ENCODE measurements around the gene IMMT. TPM values are rescaled to one million over a fixed set of nuclear protein-coding genes. Genes with fewer than 3 reads are reported as not detected.

The IMMT gene
- total RNA-seq, 1 donor from 2014 or later: 70.1 TPM

- no peak for DNase-seq (ENCODE audit: low spot score)
- no peaks in the 10 kb centered on the region for H3K9me3 Mint-ChIP-seq (ENCODE audit: low read depth)
- H3K4me1 Mint-ChIP-seq (ENCODE audit: low read depth): peaks cover 15% of the 10 kb centered on the region
- TF ChIP-seq, protein P1, sequence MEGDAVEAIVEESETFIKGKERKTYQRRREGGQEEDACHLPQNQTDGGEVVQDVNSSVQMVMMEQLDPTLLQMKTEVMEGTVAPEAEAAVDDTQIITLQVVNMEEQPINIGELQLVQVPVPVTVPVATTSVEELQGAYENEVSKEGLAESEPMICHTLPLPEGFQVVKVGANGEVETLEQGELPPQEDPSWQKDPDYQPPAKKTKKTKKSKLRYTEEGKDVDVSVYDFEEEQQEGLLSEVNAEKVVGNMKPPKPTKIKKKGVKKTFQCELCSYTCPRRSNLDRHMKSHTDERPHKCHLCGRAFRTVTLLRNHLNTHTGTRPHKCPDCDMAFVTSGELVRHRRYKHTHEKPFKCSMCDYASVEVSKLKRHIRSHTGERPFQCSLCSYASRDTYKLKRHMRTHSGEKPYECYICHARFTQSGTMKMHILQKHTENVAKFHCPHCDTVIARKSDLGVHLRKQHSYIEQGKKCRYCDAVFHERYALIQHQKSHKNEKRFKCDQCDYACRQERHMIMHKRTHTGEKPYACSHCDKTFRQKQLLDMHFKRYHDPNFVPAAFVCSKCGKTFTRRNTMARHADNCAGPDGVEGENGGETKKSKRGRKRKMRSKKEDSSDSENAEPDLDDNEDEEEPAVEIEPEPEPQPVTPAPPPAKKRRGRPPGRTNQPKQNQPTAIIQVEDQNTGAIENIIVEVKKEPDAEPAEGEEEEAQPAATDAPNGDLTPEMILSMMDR (IDR thresholded peaks at IDR 0.05): no peak
- H3K36me3 Mint-ChIP-seq (ENCODE audit: low read depth): no peaks in the 10 kb centered on the region
- H3K27ac Mint-ChIP-seq (ENCODE audit: unreplicated experiment): no peak overlapping the region
- no peaks in the 10 kb centered on the region for H3K27me3 Mint-ChIP-seq (ENCODE audit: low read depth)
- no peak overlapping the region for H3K4me3 Mint-ChIP-seq (ENCODE audit: unreplicated experiment)
These were observed 28.1 kb upstream of the IMMT start for GRCh38 chr2:86223140-86223926.

GRCh38 chr2:86221066-86221684 lies 25.9 kb upstream of the IMMT start:
- Mint-ChIP-seq H3K36me3 (ENCODE audit: low read depth) (no peaks in the 10 kb centered on the region), H3K9me3 (ENCODE audit: low read depth) (no peaks in the 10 kb centered on the region), H3K27me3 (ENCODE audit: low read depth) (no peaks in the 10 kb centered on the region), H3K4me1 (ENCODE audit: low read depth) (peaks cover 27% of the 10 kb centered on the region), H3K4me3 (ENCODE audit: unreplicated experiment) (no peak overlapping the region), H3K27ac (ENCODE audit: unreplicated experiment) (no peak overlapping the region)
- TF ChIP-seq, protein P1 (IDR thresholded peaks at IDR 0.05): peak; percentile 97
- no peak for DNase-seq (ENCODE audit: low spot score)

- Mint-ChIP-seq H3K36me3 (ENCODE audit: low read depth) (no peaks in the 10 kb centered on the region), H3K9me3 (ENCODE audit: low read depth) (no peaks in the 10 kb centered on the region), H3K27me3 (ENCODE audit: low read depth) (no peaks in the 10 kb centered on the region), H3K27ac (ENCODE audit: unreplicated experiment) (no peak overlapping the region), H3K4me1 (ENCODE audit: low read depth) (peaks cover 27% of the 10 kb centered on the region), H3K4me3 (ENCODE audit: unreplicated experiment) (no peak overlapping the region)
- DNase-seq (ENCODE audit: low spot score): no peak
- TF ChIP-seq, protein P1 (IDR thresholded peaks at IDR 0.05): no peak
These were observed 24.6 kb upstream of the IMMT start for GRCh38 chr2:86219896-86220295.

DNA sequence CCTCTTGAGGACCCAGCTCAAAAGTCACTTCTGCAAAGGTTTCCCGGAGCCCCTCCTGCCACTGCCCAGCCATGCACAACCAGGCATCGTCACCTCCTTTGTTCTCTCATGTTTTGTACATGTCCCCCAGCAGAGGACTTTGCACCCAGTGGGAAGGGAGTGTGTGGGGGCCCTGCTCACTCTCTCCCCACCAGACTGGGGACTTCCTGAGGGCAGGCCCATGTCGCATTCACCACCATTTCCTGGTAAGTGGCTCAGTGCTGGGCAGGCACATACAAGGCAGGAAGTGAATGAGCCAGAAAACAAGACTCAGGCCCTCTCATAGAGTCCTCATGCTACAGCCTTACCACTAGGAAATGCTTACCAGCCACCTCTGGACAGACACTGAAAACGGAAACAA lies 22.9 kb upstream of the IMMT start:
- DNase-seq (ENCODE audit: low spot score): no peak
- Mint-ChIP-seq H3K27ac (ENCODE audit: unreplicated experiment) (no peak overlapping the region), H3K36me3 (ENCODE audit: low read depth) (peaks cover 9% of the 10 kb centered on the region)

More for the DNA sequence above, 22.9 kb upstream of the IMMT start:
- Mint-ChIP-seq H3K9me3 (ENCODE audit: low read depth) (no peaks in the 10 kb centered on the region), H3K4me3 (ENCODE audit: unreplicated experiment) (no peak overlapping the region), H3K27me3 (ENCODE audit: low read depth) (no peaks in the 10 kb centered on the region), H3K4me1 (ENCODE audit: low read depth) (peaks cover 23% of the 10 kb centered on the region)
- TF ChIP-seq, protein P1 (IDR thresholded peaks at IDR 0.05): no peak

Data from chondrocyte (in vitro differentiated cells).